GM21390 (cell line): ENCODE data around the gene ENTREP3.

Experiments
- ATAC-seq: cut with Tn5 transposase; IDR thresholded peaks from one replicate; pipeline ENCODE4 v1.9.1; 2021; ENCODE audit not compliant: unreplicated experiment

Gene ENTREP3

DNA sequence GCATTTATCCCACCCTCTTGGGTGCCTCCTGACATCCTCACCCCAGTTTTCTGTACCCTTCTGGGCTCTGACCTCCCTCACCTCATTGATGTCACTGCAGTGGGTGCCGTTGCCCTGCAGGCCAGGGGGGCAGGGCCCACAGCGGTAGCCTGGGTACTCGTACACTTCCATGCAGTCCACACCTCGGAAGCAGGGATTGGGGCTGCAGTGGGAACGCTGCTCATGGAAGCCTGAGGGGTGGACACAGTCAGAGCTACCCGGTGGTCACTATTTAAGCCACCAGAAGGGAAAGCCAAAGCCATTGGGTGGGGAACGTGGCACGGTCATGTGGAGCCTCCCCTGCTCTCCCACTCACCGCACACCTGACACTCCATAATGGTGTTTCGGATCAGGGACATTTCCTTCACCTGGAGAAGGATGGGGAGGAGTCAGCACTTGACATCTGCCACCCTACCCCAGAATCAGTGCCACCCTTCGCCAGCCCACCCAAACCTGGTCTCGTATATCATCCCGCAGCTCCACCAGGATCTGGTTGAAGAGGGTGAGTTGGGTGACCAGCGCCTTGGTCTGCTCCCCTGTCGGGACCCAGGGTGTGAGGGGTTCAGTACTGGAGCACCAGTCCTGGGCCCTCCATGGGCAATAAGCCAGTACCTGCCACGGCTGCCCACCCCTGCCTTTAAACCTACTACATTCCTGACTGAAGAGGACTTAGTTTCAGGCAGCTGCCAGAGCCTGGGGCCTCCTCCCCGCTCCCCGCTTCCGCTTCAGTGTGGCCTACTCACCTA is 52.4 kb downstream of the ENTREP3 start:
- no peak for ATAC-seq

DNA sequence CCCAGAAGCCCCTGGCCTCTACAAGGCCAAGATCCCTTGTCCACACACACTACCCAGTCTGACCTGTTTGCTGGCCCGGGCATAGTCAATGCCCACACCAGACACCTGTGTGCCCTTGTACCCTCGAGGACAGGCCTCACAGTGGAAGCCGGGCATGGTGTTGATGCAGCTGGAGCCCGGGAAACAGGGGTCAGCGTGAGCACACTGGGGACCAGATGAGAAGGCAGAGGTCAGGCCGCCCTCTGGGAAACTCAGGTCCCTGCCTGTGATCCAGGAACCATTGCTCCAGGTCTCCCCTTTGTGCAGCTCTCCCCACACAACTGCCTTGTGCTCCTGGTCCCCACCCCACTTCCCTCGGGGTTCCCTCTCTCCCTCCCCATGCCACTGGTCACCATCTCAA is 53.1 kb downstream of the ENTREP3 start:
- no peak for ATAC-seq

DNA sequence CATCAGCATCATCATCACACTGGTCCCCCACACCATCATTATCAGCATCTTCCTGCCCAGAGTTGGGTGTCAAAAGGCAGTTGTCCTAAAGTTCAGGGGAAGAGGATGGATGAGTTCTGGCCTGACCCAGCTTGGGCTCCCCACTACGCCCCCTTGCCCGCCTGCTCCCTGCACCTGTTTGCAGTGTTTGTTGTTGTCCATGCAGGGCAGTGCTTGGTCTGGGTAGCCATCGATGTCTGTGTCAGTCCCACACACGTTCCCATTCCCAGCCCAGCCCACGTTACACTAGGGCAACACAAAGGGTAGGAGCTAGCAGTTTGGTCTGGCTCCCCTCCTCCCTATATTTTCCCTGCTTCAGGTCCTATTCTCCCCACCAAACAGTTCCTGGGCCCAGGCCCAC is 54.4 kb downstream of the ENTREP3 start:
- no peak for ATAC-seq

DNA sequence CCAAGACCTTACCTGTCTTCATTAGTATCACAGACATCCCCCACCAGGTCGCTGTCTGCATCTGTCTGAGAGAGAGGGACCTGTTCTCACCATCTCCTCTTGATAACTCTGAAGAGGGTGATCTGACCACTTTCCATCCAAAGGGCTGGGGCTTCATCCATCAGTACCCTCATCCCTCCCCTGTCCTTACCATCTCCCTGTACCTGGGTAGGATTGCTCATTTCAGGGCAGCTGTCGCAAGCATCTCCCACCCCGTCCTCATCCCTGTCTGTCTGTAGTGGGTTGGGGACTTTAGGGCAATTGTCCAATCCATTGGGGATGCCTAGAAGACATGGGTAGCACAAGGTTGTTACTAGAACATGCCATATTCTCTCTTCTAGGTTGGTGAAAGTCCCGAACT is 55.5 kb downstream of the ENTREP3 start:
- no peak for ATAC-seq

DNA sequence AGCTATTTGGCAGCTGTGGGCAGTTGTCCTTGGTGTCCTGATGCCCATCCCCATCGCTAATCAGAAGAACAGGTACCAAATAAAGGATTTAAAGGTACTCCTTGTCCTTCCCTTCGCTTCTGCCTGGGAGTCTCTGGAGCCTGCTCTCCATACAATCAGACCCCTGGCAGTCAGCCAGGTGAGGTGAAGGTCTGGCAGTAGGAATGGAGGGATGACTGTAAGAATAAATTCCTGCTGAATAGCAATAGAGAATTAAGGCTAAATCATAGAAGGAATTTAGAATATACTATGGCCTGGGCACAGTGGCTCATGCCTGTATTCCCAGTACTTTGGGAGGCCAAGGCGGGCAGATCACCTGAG is 56.8 kb downstream of the ENTREP3 start:
- no peak for ATAC-seq

DNA sequence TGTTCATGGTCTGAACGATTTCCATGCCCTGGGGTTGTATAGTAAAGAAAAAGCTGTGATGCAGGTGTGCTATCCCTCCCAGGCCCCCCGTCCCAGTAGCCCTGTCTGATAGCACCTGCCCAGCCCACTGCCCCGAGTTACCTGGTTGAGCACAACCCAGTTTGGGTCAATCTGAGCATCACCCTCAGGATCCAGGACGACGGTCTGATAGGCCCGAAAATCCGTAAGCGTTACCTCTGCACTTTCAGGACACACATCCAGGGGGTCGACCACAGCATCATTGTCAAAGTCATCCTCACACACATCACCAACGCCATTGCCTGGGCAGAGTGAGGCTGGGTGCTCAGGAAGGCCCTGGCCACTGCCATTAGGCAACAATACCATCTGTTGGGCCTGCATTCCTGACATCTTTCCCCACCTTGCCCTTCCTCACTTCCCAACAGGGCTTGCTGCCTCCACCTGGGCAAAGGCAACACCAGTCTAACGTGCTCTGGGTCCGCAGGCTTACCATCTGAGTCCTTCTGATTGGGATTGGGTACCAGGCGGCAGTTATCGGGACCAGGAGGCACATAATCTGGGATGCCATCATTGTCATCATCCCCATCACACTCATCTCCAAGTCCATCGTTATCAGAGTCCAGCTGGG is 57.3 kb downstream of the ENTREP3 start:
- no peak for ATAC-seq
